Measurements from ENCODE around the gene NRG2.

- TF ChIP-seq, protein P1, sequence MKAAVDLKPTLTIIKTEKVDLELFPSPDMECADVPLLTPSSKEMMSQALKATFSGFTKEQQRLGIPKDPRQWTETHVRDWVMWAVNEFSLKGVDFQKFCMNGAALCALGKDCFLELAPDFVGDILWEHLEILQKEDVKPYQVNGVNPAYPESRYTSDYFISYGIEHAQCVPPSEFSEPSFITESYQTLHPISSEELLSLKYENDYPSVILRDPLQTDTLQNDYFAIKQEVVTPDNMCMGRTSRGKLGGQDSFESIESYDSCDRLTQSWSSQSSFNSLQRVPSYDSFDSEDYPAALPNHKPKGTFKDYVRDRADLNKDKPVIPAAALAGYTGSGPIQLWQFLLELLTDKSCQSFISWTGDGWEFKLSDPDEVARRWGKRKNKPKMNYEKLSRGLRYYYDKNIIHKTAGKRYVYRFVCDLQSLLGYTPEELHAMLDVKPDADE (IDR thresholded peaks at IDR 0.05): no peak
- TF ChIP-seq JUNB (IDR thresholded peaks at IDR 0.05; ENCODE audit: unreplicated experiment) (no peak), EZH2 (IDR thresholded peaks at IDR 0.05; ENCODE audit: low read depth, unreplicated experiment) (no peak), EZH2phosphoT487 (IDR thresholded peaks at IDR 0.05; ENCODE audit: unreplicated experiment) (no peak), CTCF (conservative IDR thresholded peaks at IDR 0.05; ENCODE audit: low read depth in 2 of 2) (no peak), NANOG (IDR thresholded peaks at IDR 0.05; ENCODE audit: borderline replicate concordance) (no peak), POLR2AphosphoS5 (IDR thresholded peaks at IDR 0.05; ENCODE audit: low read depth) (no peak), CREB1 (CRISPR knock-in tag; IDR thresholded peaks at IDR 0.05; ENCODE audit: low read depth) (no peak), STAT1 (IDR thresholded peaks at IDR 0.05; ENCODE audit: unreplicated experiment) (no peak)
- TF ChIP-seq, protein P2, sequence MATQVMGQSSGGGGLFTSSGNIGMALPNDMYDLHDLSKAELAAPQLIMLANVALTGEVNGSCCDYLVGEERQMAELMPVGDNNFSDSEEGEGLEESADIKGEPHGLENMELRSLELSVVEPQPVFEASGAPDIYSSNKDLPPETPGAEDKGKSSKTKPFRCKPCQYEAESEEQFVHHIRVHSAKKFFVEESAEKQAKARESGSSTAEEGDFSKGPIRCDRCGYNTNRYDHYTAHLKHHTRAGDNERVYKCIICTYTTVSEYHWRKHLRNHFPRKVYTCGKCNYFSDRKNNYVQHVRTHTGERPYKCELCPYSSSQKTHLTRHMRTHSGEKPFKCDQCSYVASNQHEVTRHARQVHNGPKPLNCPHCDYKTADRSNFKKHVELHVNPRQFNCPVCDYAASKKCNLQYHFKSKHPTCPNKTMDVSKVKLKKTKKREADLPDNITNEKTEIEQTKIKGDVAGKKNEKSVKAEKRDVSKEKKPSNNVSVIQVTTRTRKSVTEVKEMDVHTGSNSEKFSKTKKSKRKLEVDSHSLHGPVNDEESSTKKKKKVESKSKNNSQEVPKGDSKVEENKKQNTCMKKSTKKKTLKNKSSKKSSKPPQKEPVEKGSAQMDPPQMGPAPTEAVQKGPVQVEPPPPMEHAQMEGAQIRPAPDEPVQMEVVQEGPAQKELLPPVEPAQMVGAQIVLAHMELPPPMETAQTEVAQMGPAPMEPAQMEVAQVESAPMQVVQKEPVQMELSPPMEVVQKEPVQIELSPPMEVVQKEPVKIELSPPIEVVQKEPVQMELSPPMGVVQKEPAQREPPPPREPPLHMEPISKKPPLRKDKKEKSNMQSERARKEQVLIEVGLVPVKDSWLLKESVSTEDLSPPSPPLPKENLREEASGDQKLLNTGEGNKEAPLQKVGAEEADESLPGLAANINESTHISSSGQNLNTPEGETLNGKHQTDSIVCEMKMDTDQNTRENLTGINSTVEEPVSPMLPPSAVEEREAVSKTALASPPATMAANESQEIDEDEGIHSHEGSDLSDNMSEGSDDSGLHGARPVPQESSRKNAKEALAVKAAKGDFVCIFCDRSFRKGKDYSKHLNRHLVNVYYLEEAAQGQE (IDR thresholded peaks at IDR 0.05; ENCODE audit: unreplicated experiment): no peak
Observed at GRCh38 chr5:139901251-139901575, 141.9 kb downstream of the NRG2 start.

Data from GM23338 (cell line).